A673 (cell line): ENCODE data around the gene WNT11.

Experiments
- CTCF ChIP-seq: fragments of 300-800, 200-600 bp; sonication (generic); conservative IDR thresholded peaks from 2 replicates; pipeline ENCODE4 v1.5.1; 2017; ENCODE audit warnings: low read depth, mild to moderate bottlenecking, antibody characterized with exemption, low read length, moderate library complexity, mixed read lengths
- EZH2 ChIP-seq: fragments of 200-600 bp; sonication (generic); IDR thresholded peaks from 2 replicates; pipeline ENCODE4 v1.6.1; 2017; ENCODE audit warnings: borderline replicate concordance, low read depth, mild to moderate bottlenecking, mixed read lengths, antibody characterized with exemption, low read length; ENCODE audit not compliant: poor library complexity, severe bottlenecking

- no peak for TF ChIP-seq EZH2
- TF ChIP-seq CTCF = no peak
Measured at GRCh38 chr11:76201672-76202412, 4.5 kb downstream of the WNT11 start.
